HCT116 (cell line): Measurements from ENCODE around the gene THRA. TPM values are rescaled to one million over a fixed set of nuclear protein-coding genes. Genes with fewer than 3 reads are reported as not detected.

Experiments used
- ATAC-seq: fragments of 200-7000 bp; cut with Tn5 transposase; 2 replicates; pipeline ENCODE4 v1.9.1; 2020; ENCODE audit warnings: mild to moderate bottlenecking, moderate library complexity
- BruUV-seq: library from RNA; stranded (reverse); fragments of 400-500 nt; replicated peaks from 2 replicates; lab custom pipeline; 2021; lab: Mats Ljungman, UMichigan
- CTCF ChIA-PET: fragments of 300-600 bp; sonication (Branson Sonifier 250); formaldehyde crosslinking; loops from one replicate; lab custom pipeline; 2021; ENCODE audit warnings: antibody characterized with exemption; lab: Charles Lee
- POLR2A ChIA-PET: fragments of 300-600, 350-600 bp; sonication (Branson Sonifier 250); formaldehyde crosslinking; loops from one replicate; lab custom pipeline; 2021; ENCODE audit warnings: antibody characterized with exemption; lab: Charles Lee
- RAD21 ChIA-PET, 2 experiments: fragments of 300-600 bp; sonication (Branson Sonifier 250); formaldehyde crosslinking; loops; one replicate each; lab custom pipeline; 2023; ENCODE audit warnings: low total read pairs in 2 of 2; ENCODE audit not compliant: uncharacterized antibody in 2 of 2, unreplicated experiment in 2 of 2, low non-redundant PET in 1 of 2; lab: Charles Lee
- DNase-seq: peaks from one replicate; pipeline ENCODE4 v3.0.0-alpha.2; 2010; ENCODE audit warnings: low read depth, low spot score
- H2AFZ ChIP-seq: fragments of 200-600 bp; shearing (Covaris generic), sonication (generic); 2 replicates; pipeline ENCODE4 v1.6.1; 2017; ENCODE audit warnings: low read depth, mixed run types, mixed read lengths, antibody characterized with exemption, low read length; ENCODE audit not compliant: poor library complexity, severe bottlenecking
- H3K27ac ChIP-seq: 2 replicates; pipeline ENCODE4 v1.5.1; 2012; ENCODE audit warnings: low read depth, low read length
- H3K27me3 ChIP-seq: fragments of 200-600 bp; sonication (generic); 2 replicates; pipeline ENCODE4 v1.6.1; 2016; ENCODE audit warnings: mixed run types, low read length, mixed read lengths; ENCODE audit not compliant: insufficient read depth
- H3K36me3 ChIP-seq, 2 experiments: fragments of 200-500 bp in 1 of 2; fragments of 200-600 bp in 1 of 2; sonication (Bioruptor generic) in 1 of 2; sonication (generic) in 1 of 2; 2 replicates each; pipeline versions ENCODE4 v1.5.1 to v1.6.1; 2014 to 2016; ENCODE audit warnings: low read length in 2 of 2, inconsistent platforms in 1 of 2, mixed read lengths in 1 of 2, mixed run types in 1 of 2; ENCODE audit not compliant: insufficient read depth in 2 of 2, control insufficient read depth in 1 of 2
- H3K4me1 ChIP-seq, 2 experiments: fragments of 200-600 bp in 1 of 2; sonication (generic) in 1 of 2; 2 replicates each; pipeline versions ENCODE4 v1.5.1 to v1.6.1; 2012 to 2017; ENCODE audit warnings: low read length in 2 of 2, inconsistent platforms in 1 of 2, mild to moderate bottlenecking in 1 of 2, mixed read lengths in 1 of 2, mixed run types in 1 of 2, moderate library complexity in 1 of 2; ENCODE audit not compliant: insufficient read depth in 2 of 2, control insufficient read depth in 1 of 2
- H3K4me2 ChIP-seq: fragments of 200-600 bp; sonication (generic); 2 replicates; pipeline ENCODE4 v1.6.1; 2017; ENCODE audit warnings: mixed run types, low read length, mixed read lengths
- H3K4me3 ChIP-seq, 2 experiments: fragments of 200-600 bp in 1 of 2; sonication (generic) in 1 of 2; replicated peaks in 1 of 2; 2 replicates each; pipeline ENCODE4 v1.5.1; 2011 to 2016; ENCODE audit warnings: low read length in 2 of 2, control low read depth in 1 of 2, low read depth in 1 of 2, mild to moderate bottlenecking in 1 of 2, mixed read lengths in 1 of 2, mixed run types in 1 of 2
- H3K79me2 ChIP-seq: fragments of 200-600 bp; sonication (generic); 2 replicates; pipeline ENCODE4 v1.6.1; 2017; ENCODE audit warnings: mild to moderate bottlenecking, mixed run types, low read length, moderate library complexity, mixed read lengths; ENCODE audit not compliant: insufficient read depth
- H3K9ac ChIP-seq: fragments of 200-600 bp; sonication (generic); 2 replicates; pipeline ENCODE4 v1.6.1; 2016; ENCODE audit warnings: low read length, mixed read lengths
- H3K9me2 ChIP-seq: fragments of 200-600 bp; sonication (generic), shearing (Covaris generic); 2 replicates; pipeline ENCODE4 v1.6.1; 2017; ENCODE audit warnings: mixed run types, mild to moderate bottlenecking, moderate library complexity; ENCODE audit not compliant: insufficient read depth
- H3K9me3 ChIP-seq, 2 experiments: fragments of 200-500 bp in 1 of 2; fragments of 200-600 bp in 1 of 2; sonication (Bioruptor generic) in 1 of 2; sonication (generic) in 1 of 2; 2 replicates each; pipeline ENCODE4 v1.6.1; 2014 to 2017; ENCODE audit warnings: low read length in 2 of 2, mixed read lengths in 2 of 2, inconsistent platforms in 1 of 2, low read depth in 1 of 2, mild to moderate bottlenecking in 1 of 2, mixed run types in 1 of 2, moderate library complexity in 1 of 2; ENCODE audit not compliant: control insufficient read depth in 1 of 2, insufficient read depth in 1 of 2
- H4K20me1 ChIP-seq: fragments of 200-600 bp; sonication (generic), shearing (Covaris generic); 2 replicates; pipeline ENCODE4 v1.6.1; 2017; ENCODE audit warnings: mixed run types, mild to moderate bottlenecking, moderate library complexity; ENCODE audit not compliant: insufficient read depth
- CBX3 ChIP-seq: IDR thresholded peaks from 2 replicates; pipeline ENCODE4 v1.6.1; 2012; ENCODE audit warnings: low read depth
- CTCF ChIP-seq, 3 experiments: fragments of 200-600 bp in 1 of 3; sonication (generic) in 1 of 3; IDR thresholded peaks in 2 of 3; conservative IDR thresholded peaks in 1 of 3; 2 replicates each; pipeline ENCODE4 v1.5.1; 2012 to 2017; ENCODE audit warnings: low read depth in 2 of 3, low read length in 2 of 3, antibody characterized with exemption in 1 of 3, borderline replicate concordance in 1 of 3, control low read depth in 1 of 3, mild to moderate bottlenecking in 1 of 3, mixed read lengths in 1 of 3, mixed run types in 1 of 3, moderate library complexity in 1 of 3; ENCODE audit not compliant: insufficient read depth in 1 of 3
- EGR1 ChIP-seq: IDR thresholded peaks from 2 replicates; pipeline ENCODE4 v1.6.1; 2012; ENCODE audit warnings: low read depth
- ELF1 ChIP-seq: IDR thresholded peaks from 2 replicates; pipeline ENCODE4 v1.6.1; 2012; ENCODE audit warnings: low read depth, borderline replicate concordance
- FOSL1 ChIP-seq: IDR thresholded peaks from 2 replicates; pipeline ENCODE4 v1.6.1; 2012; ENCODE audit warnings: low read depth
- RAD21 ChIP-seq: IDR thresholded peaks from 2 replicates; pipeline ENCODE4 v1.6.1; 2012; ENCODE audit warnings: low read depth, mild to moderate bottlenecking
- SP1 ChIP-seq: IDR thresholded peaks from 2 replicates; pipeline ENCODE4 v1.6.1; 2012; ENCODE audit warnings: low read depth
- SRF ChIP-seq: IDR thresholded peaks from 2 replicates; pipeline ENCODE4 v1.6.1; 2012; ENCODE audit warnings: low read depth
- ZFX ChIP-seq: fragments of 450-650 bp; IDR thresholded peaks from 2 replicates; pipeline ENCODE4 v1.6.1; 2017
- ZNF274 ChIP-seq: fragments of 200-500 bp; sonication (Bioruptor generic); IDR thresholded peaks from 2 replicates; pipeline ENCODE4 v1.6.1; 2014; ENCODE audit warnings: mild to moderate bottlenecking, low read depth, low read length, inconsistent platforms
- intact Hi-C: fragments of 100-400 bp; cut with micrococcal nuclease; formaldehyde crosslinking; loops from 2 replicates; pipeline ENCODE4 v1.10.0; 2022
- total RNA-seq: library from RNA; stranded (reverse); gene quantifications from one replicate; pipeline ENCODE4 v1.2.1, GENCODE V29; 2021; ENCODE audit not compliant: unreplicated experiment
- TF ChIP-seq, protein P1 (sequence below): IDR thresholded peaks from 2 replicates; pipeline ENCODE4 v1.6.1; 2011; ENCODE audit warnings: mild to moderate bottlenecking, low read length, moderate library complexity; ENCODE audit not compliant: insufficient replicate concordance; ENCODE audit errors: extremely low read depth

THRA gene
- total RNA-seq, 1 experiment from 2014 or later = 23.3 TPM

DNA sequence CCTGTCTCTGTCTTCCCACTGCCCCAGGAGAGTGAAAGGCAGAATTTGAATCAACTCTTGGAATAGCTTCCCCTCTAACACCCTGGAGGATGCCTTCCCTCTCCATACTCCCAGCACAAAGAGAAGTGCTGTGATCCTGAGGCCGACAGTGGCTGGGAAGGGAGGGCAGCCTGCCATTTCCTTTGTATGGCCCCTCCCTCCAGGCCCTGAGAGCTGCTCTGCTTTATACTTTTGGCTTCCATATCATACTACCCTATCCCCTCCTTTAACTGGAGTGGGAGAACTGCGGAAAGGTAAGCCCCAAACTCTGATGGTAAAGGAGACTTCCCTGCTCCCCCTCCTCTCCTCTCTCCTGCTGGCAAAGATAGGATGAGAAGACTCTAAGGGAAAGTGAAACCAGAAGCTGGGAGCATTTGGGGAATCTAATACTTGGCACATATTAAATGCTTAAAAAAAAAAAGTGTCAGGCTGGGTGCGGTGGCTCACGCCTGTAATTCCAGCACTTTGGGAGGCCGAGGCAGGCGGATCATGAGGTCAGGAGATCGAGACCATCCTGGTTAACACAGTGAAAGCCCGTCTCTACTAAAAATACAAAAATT is 4.5 kb upstream of the THRA start:
- no peak for DNase-seq
- Histone ChIP-seq H4K20me1 (no peaks in the 10 kb centered on the region), H3K4me1 (peaks cover 11 to 15% of the 10 kb centered on the region in 2 experiments), H3K27me3 (no peaks in the 10 kb centered on the region), H3K4me3 (no peak overlapping the region), H3K4me2 (no peak overlapping the region), H3K27ac (no peak overlapping the region), H3K9me2 (no peaks in the 10 kb centered on the region), H3K9ac (no peak overlapping the region), H3K79me2 (peaks cover 10% of the 10 kb centered on the region), H2AFZ (no peak overlapping the region), H3K9me3 (no peaks in the 10 kb centered on the region), H3K36me3 (no peaks in the 10 kb centered on the region)
- TF ChIP-seq, protein P1, sequence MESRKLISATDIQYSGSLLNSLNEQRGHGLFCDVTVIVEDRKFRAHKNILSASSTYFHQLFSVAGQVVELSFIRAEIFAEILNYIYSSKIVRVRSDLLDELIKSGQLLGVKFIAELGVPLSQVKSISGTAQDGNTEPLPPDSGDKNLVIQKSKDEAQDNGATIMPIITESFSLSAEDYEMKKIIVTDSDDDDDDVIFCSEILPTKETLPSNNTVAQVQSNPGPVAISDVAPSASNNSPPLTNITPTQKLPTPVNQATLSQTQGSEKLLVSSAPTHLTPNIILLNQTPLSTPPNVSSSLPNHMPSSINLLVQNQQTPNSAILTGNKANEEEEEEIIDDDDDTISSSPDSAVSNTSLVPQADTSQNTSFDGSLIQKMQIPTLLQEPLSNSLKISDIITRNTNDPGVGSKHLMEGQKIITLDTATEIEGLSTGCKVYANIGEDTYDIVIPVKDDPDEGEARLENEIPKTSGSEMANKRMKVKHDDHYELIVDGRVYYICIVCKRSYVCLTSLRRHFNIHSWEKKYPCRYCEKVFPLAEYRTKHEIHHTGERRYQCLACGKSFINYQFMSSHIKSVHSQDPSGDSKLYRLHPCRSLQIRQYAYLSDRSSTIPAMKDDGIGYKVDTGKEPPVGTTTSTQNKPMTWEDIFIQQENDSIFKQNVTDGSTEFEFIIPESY = no peak
- TF ChIP-seq CBX3 = no peak
- TF ChIP-seq RAD21 = no peak
- TF ChIP-seq ZFX = no peak
- no peak for TF ChIP-seq ZNF274
- no peak for TF ChIP-seq SP1
- TF ChIP-seq EGR1 = no peak
- TF ChIP-seq CTCF (IDR thresholded peaks at IDR 0.05 in 2 of 3, conservative IDR thresholded peaks at IDR 0.05 in 1 of 3; ENCODE audit: borderline replicate concordance in 1 of 3, insufficient read depth in 1 of 3, low read depth in 2 of 3, low read length in 2 of 3) = no peak
- TF ChIP-seq ELF1 = no peak
- TF ChIP-seq SRF = no peak
- no peak for TF ChIP-seq FOSL1
- no peak for ATAC-seq
- intact Hi-C loops = no loop called here
- ChIA-PET CTCF (interaction anchor here (1.3 kb wide), 1 partner anchor 23 kb away, joined by 4 read pairs; no protein-coding TSS in a partner anchor), POLR2A (interaction anchor here (1.6 kb wide), 1 partner anchor 42 kb away, joined by 4 read pairs; the partner anchor contains the start of gene NR1D1), RAD21 (no interaction called here)
- BruUV-seq = no TSS peak
